Measurements from ENCODE around the gene CADPS. TPM values are rescaled to one million over a fixed set of nuclear protein-coding genes. Genes with fewer than 3 reads are reported as not detected.

Gene CADPS
- polyA plus RNA-seq, 2 of the 4 experiments (the other 2 are of a cell fraction) = not detected

GRCh38 chr3:62376454-62376720 lies 498.8 kb downstream of the CADPS start:
- DNase-seq (ENCODE audit: low read depth in 1 of 2, low spot score in 1 of 2) (no peak), ATAC-seq (no peak), FAIRE-seq (no peak)
- Histone ChIP-seq H3K9me3 (no peaks in the 10 kb centered on the region), H3K27ac (no peak overlapping the region), H3K4me1 (no peaks in the 10 kb centered on the region), H3K4me3 (no peak overlapping the region), H3K4me2 (no peak overlapping the region)
- ChIA-PET POLR2A (no interaction called here), CTCF (no interaction called here)
- TF ChIP-seq RFX5 (IDR thresholded peaks at IDR 0.05) (no peak), RCOR1 (IDR thresholded peaks at IDR 0.05; ENCODE audit: low read depth, low read length) (no peak), SMC3 (IDR thresholded peaks at IDR 0.05) (no peak), TFCP2L1 (CRISPR knock-in tag; IDR thresholded peaks at IDR 0.05) (no peak), HDAC2 (IDR thresholded peaks at IDR 0.05) (no peak), ZNF302 (CRISPR knock-in tag; IDR thresholded peaks at IDR 0.05) (no peak), NFE2L2 (conservative IDR thresholded peaks at IDR 0.05; ENCODE audit: low read length) (no peak), CTCF (IDR thresholded peaks at IDR 0.05) (no peak), CBX2 (IDR thresholded peaks at IDR 0.05; ENCODE audit: borderline replicate concordance, low read depth) (no peak), GATA3 (IDR thresholded peaks at IDR 0.05; ENCODE audit: borderline replicate concordance) (no peak), ZFP36 (IDR thresholded peaks at IDR 0.05; ENCODE audit: borderline replicate concordance, partially characterized antibody) (no peak), KDM5A (IDR thresholded peaks at IDR 0.05) (no peak), MYC (IDR thresholded peaks at IDR 0.05; ENCODE audit: borderline replicate concordance, low read length) (no peak), CEBPB (IDR thresholded peaks at IDR 0.05) (no peak), HMGXB4 (CRISPR knock-in tag; IDR thresholded peaks at IDR 0.05; ENCODE audit: borderline replicate concordance) (no peak), HOXB5 (CRISPR knock-in tag; IDR thresholded peaks at IDR 0.05) (no peak)
- TF ChIP-seq, protein P1, sequence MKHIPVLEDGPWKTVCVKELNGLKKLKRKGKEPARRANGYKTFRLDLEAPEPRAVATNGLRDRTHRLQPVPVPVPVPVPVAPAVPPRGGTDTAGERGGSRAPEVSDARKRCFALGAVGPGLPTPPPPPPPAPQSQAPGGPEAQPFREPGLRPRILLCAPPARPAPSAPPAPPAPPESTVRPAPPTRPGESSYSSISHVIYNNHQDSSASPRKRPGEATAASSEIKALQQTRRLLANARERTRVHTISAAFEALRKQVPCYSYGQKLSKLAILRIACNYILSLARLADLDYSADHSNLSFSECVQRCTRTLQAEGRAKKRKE (CRISPR knock-in tag; IDR thresholded peaks at IDR 0.05; ENCODE audit: low read depth) = no peak
- TF ChIP-seq, protein P2, sequence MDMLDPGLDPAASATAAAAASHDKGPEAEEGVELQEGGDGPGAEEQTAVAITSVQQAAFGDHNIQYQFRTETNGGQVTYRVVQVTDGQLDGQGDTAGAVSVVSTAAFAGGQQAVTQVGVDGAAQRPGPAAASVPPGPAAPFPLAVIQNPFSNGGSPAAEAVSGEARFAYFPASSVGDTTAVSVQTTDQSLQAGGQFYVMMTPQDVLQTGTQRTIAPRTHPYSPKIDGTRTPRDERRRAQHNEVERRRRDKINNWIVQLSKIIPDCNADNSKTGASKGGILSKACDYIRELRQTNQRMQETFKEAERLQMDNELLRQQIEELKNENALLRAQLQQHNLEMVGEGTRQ (IDR thresholded peaks at IDR 0.05) = no peak
- TF ChIP-seq, protein P3, sequence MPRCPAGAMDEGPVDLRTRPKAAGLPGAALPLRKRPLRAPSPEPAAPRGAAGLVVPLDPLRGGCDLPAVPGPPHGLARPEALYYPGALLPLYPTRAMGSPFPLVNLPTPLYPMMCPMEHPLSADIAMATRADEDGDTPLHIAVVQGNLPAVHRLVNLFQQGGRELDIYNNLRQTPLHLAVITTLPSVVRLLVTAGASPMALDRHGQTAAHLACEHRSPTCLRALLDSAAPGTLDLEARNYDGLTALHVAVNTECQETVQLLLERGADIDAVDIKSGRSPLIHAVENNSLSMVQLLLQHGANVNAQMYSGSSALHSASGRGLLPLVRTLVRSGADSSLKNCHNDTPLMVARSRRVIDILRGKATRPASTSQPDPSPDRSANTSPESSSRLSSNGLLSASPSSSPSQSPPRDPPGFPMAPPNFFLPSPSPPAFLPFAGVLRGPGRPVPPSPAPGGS (IDR thresholded peaks at IDR 0.05) = no peak
- WGBS (ENCODE audit: missing lambda C conversion rate) = 56% methylated on average over 3 of the region's 3 CpGs

GRCh38 chr3:62375655-62376453 lies 499.4 kb downstream of the CADPS start:
- POLR2A ChIA-PET = no interaction called here

More at GRCh38 chr3:62375655-62376453, 499.4 kb downstream of the CADPS start:
- Histone ChIP-seq H3K9me3 (no peaks in the 10 kb centered on the region), H3K27ac (no peak overlapping the region), H3K4me1 (no peaks in the 10 kb centered on the region), H3K4me3 (no peak overlapping the region), H3K4me2 (no peak overlapping the region)
- no peak for FAIRE-seq
- WGBS (ENCODE audit: missing lambda C conversion rate) = 34% methylated on average over 14 of the region's 14 CpGs
- no peak for TF ChIP-seq HOXA7 (CRISPR knock-in tag; IDR thresholded peaks at IDR 0.05)
- TF ChIP-seq E2F6 (IDR thresholded peaks at IDR 0.05; ENCODE audit: borderline replicate concordance, low read depth) = no peak
- TF ChIP-seq CTCF (IDR thresholded peaks at IDR 0.05) = no peak
- TF ChIP-seq TFCP2L1 (CRISPR knock-in tag; IDR thresholded peaks at IDR 0.05) = no peak
- no peak for TF ChIP-seq REST (IDR thresholded peaks at IDR 0.05)
- TF ChIP-seq, protein P4, sequence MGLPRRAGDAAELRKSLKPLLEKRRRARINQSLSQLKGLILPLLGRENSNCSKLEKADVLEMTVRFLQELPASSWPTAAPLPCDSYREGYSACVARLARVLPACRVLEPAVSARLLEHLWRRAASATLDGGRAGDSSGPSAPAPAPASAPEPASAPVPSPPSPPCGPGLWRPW (IDR thresholded peaks at IDR 0.05) = no peak
- ATAC-seq = no peak
- DNase-seq (ENCODE audit: low read depth in 1 of 2, low spot score in 1 of 2) = no peak
- CTCF ChIA-PET = no interaction called here

All from A549 (cell line).